Activated CD4-positive, alpha-beta T cell treated with anti-CD3 and anti-CD28 coated beads for 4 hours (primary cell): Measurements from ENCODE around the gene MAN1B1.
"Not testable (repeated sequence)": the region's sequence is repeated elsewhere in the genome, so short reads cannot be mapped to it uniquely, and the experiment has no call there.

ENCODE experiments used
- DNase-seq, 2 donors: peaks; one replicate each; pipeline ENCODE4 v3.0.0-alpha.2; 2020

Gene MAN1B1

DNA sequence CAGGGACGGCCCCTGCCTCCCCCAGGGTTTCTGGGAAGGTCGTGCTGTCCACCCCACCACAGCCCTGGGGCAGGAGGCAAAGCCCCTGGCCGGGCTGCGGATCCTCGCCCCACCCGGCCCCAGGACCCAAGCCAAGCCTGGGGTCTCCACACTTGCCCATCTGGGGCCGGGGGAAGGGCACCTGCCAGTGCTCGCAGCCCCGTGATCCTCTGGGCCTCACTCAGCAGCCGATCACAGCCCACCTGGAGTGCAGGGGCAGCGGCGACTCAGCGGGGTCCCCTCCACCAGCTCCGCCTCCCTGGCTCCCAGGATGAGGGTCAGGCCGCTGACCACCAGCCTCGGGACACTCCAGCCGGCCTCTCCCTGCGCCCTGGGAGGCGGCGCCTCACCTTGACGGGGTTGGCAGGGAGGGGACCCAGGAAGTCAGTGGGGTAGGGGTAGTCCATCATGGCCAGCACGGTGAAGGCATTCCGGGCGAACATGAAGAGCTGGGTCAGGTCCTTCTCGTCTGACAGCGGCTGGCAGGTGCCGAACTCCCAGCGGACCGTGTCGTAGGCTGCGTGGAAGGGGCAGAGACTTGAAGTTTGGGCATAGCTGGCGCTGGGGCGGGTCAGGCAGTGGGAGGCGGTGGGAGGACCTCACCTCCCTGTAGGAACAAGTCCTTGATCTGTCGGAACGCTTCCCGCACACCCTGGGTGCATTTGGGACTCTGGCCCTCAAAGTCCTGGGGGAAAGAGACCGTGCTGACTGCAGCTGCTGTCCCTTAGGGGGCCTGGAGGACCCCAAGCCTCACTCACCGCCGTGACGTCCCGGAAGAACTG is 26.0 kb downstream of the MAN1B1 start:
- no peak for DNase-seq

DNA sequence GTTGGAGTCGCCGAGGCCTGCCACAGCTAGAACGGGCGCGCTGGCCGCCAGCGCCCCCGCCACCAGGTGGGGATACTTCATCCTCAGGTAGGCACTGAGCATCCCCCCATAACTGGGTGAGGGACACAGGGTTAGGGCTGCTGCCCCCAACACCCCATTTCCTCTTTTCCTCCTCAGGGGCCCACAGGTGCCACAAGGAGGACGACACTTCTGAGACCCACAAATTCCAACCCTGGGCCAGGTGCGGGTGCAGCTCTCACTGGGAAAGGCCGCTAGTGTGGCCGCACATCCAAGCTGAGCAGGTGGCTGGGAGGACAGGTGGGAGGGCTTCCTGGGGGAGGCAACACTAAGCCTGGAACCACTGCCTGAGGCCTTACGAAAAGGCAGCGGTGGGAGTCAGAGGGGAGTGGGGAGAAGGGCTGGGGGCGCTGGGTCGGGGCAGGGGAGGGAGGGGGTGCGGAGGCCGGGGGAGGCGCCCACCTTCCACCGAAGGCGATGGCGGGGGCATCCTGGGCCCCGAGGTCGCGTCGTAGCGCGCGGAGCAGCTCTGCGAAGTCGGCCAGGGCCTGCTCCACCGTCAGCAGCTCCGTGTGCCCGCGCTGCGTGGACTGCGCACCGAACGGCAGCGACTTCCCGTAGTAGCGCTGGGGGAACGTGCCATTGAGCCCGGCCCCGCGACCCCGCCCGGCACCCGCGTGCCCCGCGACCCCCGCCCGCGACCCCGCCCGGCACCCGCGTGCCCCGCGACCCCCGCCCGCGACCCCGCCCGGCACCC is 26.8 kb downstream of the MAN1B1 start:
- peak; percentile 26 to 39 for DNase-seq

DNA sequence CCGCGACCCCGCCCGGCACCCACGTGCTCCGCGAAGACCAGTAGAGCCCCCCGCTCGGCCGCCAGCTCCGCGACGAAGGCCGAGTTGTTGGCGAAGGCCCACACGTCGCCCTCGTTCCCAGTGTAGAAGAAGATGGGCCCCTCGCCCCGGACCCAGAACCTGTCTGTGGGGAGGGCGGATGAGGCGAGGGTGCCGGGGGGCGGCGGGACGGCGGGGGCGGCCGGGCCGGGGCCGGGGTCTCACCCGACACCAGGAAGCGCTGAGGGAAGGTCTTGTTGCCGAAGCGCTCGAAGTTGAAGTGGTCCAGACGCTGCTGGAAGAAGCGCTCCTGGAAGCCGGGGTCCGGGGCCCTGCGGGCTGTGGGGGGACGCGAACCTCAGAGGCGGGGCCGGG is 27.4 kb downstream of the MAN1B1 start:
- DNase-seq: no peak

DNA sequence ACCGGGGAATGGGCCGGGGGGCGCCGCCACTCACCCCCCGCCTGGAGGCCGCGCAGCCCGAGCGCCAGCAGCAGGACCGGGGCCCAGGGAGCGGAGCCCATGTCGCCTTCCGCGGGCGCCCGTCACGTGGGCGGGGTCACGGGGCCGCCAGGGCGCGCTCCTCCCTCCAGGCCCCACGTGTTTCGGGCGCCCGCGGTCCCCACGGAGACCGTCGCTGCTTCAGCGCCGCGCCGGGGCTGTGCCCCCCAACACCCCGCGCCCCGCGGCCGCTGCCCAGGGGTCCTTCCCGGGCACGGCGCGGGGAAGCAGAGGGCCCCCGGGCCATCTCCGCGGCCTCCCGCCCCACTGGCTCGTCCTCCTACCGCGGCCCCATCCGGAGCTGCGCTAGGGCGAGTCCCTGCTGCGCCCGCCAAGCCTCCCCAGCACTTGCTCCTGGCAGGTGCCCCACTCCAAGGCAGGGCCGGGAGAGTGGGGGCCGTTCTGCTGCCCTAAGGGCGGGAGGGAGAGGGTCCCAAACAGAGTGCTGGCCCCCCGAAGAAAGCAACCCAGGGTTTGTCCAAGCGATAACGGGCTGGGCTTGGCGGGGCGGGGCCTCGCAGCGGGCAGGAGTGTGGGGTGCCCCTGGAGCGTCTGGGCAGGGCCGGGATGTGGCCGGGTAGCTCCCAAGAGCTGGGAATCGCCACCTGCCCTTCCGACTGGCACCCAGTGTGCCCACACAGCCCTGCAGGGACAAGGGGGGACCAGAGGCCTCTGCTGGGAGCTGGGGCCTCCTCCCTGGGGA is 28.0 kb downstream of the MAN1B1 start, which contains the start of gene DPP7:
Gene DPP7 (minus strand): TSS at position 121 of the 781 bp plus-strand sequence. CDS start 20 bp downstream, at position 101.
- DNase-seq: peak; percentile 75 to 82

DNA sequence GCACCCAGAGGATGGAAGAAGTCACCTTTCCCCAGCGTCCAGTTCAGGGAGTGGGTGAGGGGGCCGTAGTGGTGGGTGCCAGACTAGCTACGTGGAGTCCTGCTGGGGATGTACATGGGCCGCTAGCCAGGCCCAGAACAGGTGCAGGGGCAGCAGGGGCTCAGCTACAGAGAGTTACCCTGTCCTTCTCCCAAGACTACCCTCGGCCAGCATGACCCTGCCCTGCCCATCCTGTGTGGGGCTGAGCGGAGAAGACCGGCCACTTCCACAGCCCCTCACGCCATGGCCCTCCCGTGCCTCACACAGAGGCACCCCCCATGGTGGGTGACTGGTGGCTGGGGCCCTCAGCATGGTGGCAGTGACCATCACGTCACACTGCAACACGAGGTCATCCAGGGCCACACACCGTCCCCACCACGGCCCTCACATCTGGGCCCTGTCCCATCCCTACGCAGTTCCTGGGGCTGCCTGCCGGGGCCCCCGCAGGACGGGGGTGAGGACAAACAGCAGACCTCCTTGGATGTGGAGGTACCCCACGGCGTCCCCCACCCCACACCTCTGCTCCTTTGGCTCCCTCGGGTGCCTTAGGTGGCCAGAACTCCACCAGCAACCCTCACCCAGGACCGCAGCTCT is 28.7 kb downstream of the MAN1B1 start:
- no peak for DNase-seq

DNA sequence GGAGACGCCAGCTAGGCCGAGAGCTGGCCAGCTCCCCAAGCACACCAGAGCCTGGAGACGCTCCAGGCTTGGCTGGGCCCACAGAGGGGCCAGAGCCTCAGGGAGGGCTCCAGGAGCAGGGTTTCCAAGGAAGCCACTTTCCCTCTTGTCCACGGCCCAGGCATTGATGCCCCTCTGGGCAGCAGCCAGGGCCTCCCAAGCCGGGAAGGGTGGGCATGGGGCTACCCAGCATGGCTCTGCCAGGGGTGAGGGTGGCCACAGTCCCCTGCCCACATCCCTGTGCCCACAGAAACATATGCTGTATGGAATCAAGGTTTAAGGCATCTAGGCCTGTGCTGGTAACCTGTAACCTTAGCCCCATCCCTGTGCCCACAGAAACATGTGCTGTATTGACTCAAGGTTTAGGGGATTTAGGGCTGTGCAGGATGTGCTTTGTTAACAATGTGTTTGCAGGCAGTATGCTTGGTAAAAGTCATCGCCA is 29.3 kb downstream of the MAN1B1 start:
- no peak for DNase-seq

DNA sequence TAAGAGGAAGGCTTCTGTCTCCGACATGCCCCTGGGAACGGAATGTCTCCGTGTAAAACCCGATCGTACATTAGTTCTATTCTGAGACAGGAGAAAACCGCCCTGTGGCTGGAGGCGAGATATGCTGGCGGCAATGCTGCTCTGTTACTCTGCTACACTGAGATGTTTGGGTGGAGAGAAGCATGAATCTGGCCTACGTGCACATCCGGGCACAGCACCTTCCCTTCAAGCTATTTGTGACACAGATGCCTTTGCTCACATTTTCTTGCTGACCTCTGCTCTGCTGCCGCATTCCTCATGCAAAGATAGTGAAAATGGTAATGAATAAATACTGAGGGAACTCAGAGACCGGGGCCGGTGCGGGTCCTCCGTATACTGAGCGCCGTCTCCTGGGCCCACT is 29.9 kb downstream of the MAN1B1 start:
- no peak for DNase-seq

DNA sequence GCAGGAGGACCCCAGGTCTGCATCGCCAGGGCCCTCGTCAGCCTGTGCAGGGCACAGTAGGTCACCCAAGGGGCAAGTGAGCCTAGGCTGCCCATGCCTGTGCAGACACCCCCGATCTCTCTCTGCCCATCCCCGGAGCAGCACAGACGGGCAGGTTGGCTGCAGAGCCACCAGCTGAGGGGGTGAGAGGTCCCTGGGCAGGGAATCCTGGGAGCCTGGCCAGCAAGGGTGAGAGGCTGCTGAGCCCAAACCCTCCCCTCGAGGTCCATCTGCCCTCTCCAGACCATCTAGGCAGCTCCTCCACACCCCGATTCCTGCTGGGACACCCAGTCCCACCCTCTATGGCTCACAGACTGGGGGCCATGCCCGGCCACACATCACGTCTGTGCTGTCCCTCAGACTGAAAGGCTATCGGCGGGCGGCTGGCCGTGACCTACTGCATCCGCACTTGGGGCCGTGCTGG is 30.5 kb downstream of the MAN1B1 start:
- no peak for DNase-seq

DNA sequence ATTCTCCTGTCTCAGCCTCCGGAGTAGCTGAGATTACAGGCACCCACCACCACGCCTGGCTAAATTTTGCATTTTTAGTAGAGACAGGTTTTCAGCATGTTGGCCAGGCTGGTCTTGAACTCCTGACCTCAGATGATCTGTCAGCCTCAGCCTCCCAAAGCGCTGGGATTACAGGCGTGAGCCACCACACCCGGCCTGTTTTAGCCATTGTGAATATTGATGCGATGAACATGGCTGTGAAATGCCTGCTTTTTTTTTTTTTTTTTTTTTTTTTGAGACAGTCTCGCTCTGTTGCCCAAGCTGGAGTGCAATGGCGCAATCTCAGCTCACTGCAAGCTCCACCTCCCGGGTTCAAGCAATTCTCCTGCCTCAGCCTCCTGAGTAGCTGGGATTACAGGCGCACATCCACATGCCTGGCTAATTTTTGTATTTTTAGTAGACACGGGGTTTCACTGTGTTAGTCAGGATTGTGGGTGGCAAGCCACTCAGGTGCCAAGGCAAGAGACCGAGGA is 31.4 kb downstream of the MAN1B1 start:
- not testable (repeated sequence) for DNase-seq

DNA sequence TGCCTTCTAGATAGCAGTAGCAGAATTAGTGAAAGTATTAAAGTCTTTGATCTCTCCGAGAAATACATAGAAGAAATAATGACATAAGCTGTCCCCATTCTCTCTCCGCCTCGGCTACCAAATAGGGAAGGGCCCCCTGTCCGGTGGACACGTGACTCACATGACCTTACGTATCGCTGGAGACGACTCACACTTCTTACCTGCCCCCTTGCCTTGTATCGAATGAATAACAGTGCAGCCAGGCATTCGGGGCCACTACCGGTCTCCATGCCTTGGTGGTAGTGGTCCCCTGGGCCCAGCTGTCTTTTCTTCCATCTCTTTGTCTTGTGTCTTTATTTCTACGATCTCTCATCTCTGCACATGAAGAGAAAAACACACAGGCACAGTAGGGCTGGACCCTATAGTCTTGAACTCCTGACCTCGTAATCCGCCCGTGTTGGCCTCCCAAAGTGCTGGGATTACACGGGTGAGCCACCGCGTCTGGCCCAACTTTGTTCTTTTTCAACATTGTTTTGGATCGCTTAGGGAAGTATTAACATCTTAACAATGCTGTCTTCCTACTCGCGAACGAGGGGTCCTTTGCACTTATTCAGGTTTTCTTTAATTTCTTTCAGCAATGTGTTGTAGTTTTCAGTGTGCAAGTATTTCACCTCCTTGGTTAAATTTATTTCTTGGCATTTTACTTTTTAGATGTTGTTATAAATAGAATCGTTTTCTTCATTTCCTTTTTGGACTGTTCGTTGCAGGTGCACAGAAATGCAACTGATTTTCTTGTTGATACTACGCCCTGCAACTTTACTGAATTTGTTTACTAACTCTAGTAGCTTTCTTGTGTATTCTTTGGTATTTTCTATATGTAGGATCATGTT is 35.4 kb downstream of the MAN1B1 start:
- DNase-seq: not testable (repeated sequence)

DNA sequence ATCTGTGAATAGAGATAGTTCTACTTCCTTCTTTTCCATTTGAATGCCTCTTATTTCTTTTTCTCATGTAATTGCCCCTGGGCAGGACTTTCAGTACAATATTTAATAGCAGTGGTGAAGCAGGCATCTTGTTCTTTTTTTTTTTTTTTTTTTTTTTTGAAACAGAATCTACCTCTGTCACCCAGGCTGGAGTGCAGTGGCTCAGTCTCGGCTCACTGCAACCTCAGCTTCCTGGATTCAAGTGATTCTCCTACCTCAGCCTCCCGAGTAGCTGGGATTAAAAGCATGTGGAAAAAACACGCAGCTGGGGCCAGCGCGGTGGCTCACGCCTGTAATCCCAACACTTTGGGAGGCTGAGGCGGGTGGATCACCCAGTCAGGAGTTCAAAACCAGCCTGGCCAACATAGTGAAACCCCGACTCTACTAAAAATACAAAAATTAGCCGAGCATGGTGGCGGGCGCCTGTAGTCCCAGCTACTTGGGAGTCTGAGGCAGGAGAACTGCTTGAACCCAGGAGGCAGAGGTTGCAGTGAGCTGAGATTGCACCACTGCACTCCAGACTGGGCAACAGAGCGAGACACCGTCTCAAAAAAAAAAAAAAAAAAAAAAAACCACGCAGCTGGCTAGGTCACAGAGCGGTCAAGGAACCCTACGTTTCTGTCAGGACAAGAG is 36.1 kb downstream of the MAN1B1 start:
- DNase-seq: not testable (repeated sequence)

DNA sequence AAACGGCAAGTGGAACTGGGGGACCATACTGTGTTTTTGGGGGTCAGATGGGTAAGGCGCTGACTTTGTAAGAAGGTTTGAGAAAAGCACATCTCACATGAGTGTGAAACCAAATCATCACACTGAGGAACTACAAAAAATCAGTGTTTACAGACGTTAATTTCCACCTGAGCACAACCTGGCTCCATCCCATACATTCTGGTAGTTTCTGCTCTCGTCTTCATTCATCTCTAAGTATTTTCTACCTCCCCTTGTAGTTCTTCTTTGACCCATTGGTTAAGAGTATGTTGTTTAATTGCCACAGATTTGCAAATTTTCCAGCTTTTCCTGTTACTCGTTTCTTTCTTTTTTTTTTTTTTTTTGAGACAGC is 36.7 kb downstream of the MAN1B1 start:
- no peak for DNase-seq

DNA sequence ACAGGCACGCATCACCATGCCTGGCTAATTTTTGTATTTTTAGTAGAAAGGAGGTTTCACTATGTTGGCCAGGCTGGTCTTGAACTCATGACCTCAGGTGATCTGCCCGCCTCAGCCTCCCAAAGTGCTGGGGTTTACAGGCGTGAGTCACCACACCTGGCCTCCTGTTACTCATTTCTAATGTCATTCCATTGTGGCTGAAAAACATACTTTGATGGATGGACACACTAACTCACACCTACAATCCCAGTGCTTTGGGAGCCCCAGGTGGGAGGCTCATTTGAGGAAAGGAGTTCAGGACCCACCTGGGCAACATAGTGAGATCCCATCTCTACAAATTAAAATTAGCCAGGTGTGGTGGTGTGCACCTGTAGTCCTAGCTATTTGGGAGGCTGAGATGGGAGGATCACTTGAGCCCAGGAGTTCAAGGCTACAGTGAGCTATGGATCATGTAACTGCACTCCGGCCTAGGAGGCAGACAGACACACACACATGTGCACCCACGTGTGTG is 37.2 kb downstream of the MAN1B1 start:
- not testable (repeated sequence) for DNase-seq

DNA sequence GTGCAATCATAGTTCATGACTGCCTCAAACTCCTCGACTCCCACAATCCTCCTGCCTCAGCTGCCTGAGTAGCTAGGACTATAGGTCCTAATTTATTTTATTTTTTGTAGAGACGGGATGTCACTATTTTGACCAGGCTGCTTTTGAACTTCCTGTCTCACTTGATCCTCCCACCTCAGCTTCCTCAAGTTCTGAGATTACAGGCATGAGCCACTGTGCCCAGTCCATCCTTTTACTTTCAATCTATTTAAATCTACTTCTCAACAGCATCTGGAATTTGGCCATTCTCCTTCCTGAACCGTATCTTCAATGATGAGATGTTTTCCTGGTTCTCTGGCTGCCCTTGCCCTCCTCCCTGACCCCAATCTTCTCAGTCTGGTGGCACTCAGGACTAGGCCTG is 40.0 kb downstream of the MAN1B1 start:
- DNase-seq: no peak

DNA sequence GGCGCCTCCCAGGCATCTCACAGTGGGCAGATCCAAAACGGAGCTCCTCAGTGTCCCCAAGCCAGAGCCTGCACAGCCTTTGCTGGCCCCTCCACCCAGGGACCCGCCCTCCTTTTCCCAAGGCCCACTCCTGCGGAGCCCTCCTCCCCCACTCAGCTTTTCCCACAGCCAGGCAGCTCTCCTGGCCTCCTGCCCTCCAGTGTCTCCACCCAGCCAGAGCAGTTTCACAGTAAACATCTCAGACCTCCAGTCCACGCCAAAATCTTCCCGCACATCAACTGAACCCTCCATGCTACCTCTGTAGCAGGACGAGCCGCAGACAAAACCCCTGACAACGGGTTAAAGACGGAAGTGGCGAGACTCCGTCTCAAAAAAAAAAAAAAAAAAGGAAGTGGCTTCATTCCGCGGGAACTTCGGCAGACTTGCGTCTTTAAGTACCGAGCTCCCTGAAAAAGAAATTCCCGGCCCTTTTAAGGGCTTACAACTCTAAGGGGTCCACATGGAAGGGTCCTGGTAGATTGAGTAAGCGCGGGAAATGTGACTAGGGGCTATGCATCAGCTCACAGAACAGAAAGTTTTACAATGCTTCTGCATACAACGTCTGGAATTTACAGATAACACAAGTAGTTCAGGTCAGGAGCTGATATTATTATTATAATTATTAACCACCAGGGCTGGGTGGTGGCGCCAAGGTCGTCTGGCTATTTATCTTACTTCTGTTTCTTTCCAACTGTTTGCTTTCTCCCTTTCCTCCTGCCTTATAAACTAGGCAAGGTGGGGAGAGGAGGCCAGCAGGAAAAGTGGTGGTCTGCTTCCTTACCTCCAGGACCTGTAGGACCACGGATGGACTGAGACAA is 40.7 kb downstream of the MAN1B1 start:
- peak in 1 of 2 donors; percentile 24 for DNase-seq

DNA sequence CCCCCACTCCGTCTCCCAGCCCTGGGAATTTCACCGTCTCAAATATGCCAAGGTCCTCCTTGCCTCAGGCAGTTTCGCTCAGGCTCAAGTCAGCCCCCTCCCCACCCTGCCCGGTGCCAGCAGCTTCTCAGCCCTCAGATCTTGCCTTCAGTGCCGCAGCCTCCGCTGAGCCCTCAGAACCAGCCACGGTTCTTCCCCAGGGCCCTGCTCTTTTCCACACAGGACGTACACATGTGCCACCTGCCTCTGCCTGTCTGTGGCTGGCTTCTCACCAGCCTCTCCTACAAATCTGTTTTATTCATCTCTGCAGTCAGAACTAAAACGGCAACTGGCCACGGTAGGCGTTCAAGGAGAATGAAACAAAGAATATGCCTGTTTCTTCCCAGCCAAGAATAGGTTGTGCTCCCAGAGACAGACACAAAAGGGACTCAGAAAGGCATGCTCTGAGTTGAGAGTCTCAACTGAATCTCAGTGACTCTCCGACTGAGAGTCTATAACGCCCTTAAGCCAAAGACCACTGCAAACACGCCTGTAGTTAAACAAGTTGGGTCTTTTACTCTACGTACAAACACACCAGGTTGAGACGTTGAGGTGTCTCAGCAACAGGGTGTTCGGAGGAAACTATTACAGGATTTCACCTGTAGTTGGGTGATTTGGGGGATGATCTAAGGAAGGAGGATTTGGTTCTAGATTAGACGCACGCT is 41.5 kb downstream of the MAN1B1 start:
- DNase-seq: no peak

DNA sequence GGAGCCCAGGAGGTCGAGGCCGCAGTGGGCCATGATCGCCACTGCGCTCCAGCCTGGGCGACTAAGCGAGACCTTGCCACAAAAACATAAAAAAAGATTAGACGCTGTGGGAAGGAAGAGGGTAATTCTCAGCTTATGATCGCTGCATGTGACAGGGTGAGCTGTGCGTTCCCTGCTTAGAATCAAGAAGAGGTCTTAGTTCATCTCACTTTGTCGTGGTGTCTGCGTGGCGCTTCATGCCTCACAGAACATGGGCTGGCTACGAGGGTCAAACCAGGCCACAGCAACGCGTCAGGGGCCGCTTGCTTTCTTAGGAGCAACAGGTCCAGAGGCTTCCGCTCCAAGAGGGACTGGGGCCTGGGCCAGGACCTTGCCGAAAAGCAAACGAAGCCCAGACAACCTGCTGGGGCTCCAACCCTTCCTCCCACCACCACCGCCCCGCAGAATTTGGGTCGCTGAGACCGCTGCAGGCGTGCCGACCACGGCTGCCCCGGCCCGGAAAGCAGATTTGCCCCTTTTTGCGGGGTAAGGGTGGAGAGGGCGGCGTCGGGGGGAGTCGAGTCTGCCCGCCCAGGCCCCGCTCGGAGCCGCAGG is 42.2 kb downstream of the MAN1B1 start:
- no peak for DNase-seq

DNA sequence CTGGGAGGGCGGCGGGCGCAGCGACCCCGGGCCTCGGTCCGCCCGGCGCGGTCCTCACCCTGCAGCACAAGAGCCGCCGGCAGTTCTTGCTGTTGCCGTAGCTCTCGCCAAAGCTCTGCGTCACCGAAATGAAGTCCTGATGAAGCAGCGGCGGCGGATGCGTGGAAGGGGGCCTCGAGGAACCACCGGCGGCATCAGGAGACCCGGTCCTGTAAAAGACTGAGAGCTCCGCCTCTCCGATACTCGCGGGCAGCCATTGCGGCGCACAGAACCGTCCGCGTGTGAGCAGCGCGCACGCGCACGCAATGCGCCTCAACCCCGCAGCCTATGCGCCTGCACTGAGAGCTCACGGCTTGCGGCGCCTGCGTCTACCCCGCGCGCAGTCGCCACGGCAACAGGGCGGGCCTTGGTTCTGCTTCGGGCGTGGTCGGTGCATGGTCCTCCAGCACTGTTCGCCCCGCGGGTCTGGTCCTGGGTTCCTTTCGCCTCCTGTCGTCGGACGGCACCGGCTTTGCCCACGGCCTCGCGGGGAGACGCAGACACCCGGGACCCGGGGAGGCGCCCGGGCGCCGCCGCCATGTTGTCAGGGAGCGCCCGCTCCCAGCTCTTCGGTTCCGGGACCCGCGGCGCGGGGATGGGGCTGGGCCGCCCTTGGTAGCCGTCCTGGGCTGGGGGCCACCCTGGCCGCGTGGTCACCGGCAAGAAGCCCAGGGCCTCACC is 42.8 kb downstream of the MAN1B1 start:
- DNase-seq: peak; percentile 84 to 86
